Brain microvascular endothelial cell (primary cell): ENCODE results near the gene ALK.

Experiments used
- DNase-seq: peaks from one replicate; pipeline ENCODE4 v3.0.0-alpha.2; 2020
- H3K27ac ChIP-seq: fragments of 250-450 bp; sonication (Bioruptor Pico); 2 replicates; pipeline ENCODE4 v1.5.1; 2020; ENCODE audit warnings: mild to moderate bottlenecking, moderate library complexity
- H3K27me3 ChIP-seq: fragments of 250-450 bp; sonication (Bioruptor Pico); replicated peaks from 2 replicates; pipeline ENCODE4 v1.5.1; 2020; ENCODE audit warnings: mild to moderate bottlenecking
- H3K36me3 ChIP-seq: fragments of 250-450 bp; sonication (Bioruptor Pico); replicated peaks from 2 replicates; pipeline ENCODE4 v1.5.1; 2020; ENCODE audit warnings: mild to moderate bottlenecking
- H3K4me3 ChIP-seq: 2 replicates; pipeline ENCODE4 v1.5.1; 2011; ENCODE audit warnings: low read depth, mild to moderate bottlenecking, control low read depth, low read length, moderate library complexity
- in situ Hi-C: cut with HindIII; loops from 2 replicates; pipeline ENCODE4 v1.10.0; 2017; ENCODE audit warnings: low sequenced_read_pairs, low pct_ligation_motif_present
- TF ChIP-seq, protein P1 (sequence below): IDR thresholded peaks from 2 replicates; pipeline ENCODE4 v1.5.1; 2011; ENCODE audit warnings: low read depth, mild to moderate bottlenecking, moderate library complexity, low read length, control low read depth, inconsistent platforms; ENCODE audit errors: missing control alignments

Gene ALK

DNA sequence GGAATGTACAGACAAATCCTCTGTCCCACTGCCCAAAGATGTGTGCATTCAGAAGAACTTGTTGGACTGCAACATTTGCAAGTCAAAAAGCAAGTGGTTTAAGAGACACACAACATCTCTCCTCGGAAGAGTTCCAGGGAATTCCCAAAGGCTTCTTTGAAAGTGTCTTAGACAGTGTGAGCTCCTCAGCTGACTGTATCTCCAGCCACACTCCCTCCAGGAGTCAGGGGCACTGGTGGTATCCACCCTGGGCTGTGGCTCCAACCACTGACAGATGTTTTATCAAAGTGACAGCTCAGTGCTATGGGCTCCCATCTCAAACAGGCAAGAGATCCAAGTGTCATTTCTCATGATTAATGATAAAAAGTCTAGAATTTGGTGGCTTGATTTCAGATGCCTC is 48.5 kb downstream of the ALK start:
- no peak overlapping the region for H3K4me3 ChIP-seq
- no peaks in the 10 kb centered on the region for H3K27me3 ChIP-seq
- no peak overlapping the region for H3K27ac ChIP-seq
- TF ChIP-seq, protein P1, sequence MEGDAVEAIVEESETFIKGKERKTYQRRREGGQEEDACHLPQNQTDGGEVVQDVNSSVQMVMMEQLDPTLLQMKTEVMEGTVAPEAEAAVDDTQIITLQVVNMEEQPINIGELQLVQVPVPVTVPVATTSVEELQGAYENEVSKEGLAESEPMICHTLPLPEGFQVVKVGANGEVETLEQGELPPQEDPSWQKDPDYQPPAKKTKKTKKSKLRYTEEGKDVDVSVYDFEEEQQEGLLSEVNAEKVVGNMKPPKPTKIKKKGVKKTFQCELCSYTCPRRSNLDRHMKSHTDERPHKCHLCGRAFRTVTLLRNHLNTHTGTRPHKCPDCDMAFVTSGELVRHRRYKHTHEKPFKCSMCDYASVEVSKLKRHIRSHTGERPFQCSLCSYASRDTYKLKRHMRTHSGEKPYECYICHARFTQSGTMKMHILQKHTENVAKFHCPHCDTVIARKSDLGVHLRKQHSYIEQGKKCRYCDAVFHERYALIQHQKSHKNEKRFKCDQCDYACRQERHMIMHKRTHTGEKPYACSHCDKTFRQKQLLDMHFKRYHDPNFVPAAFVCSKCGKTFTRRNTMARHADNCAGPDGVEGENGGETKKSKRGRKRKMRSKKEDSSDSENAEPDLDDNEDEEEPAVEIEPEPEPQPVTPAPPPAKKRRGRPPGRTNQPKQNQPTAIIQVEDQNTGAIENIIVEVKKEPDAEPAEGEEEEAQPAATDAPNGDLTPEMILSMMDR = no peak
- H3K36me3 ChIP-seq = no peaks in the 10 kb centered on the region
- in situ Hi-C loops = no loop called here
- no peak for DNase-seq

DNA sequence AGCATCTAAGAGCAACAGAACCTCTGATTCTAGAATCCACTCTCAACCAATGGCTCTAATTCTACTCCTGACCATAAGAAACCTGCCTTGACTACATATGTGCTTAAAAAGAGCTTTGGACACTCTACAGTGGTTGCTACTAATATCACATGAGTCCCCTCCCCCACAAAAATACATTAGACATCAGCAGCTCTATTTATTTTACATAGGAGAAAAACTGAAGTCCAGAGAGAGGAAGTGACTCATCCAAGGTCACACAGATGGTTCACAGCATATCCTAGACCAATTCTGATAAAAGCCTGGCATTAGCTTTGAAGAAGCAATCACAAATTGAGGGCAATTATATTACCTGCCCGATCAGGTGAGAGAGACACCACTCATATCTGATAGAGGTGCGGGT is 49.8 kb downstream of the ALK start:
- no peak overlapping the region for H3K4me3 ChIP-seq
- TF ChIP-seq, protein P1 = no peak
- no peaks in the 10 kb centered on the region for H3K27me3 ChIP-seq
- in situ Hi-C loops = no loop called here
- H3K27ac ChIP-seq = no peak overlapping the region
- no peak for DNase-seq
- H3K36me3 ChIP-seq = no peaks in the 10 kb centered on the region

DNA sequence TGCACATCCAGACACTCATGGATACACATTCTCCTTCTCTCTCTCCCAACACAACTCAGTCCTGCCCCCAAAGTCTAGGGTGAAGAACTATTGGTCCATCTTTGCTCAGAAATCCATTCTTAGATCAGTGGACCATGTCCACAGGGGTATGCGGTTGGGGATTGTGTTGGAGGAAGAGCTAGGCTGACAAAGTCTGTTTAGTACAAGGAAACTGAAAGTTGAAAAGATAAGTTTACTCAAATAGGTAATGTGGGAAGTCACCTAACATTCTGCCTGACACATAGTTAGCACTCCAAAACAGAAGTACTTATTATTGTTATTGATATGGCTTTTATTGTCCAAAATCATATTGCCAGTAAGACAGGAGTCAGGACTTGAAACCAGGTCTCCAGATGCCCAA is 55.9 kb downstream of the ALK start:
- Histone ChIP-seq H3K27me3 (no peaks in the 10 kb centered on the region), H3K4me3 (no peak overlapping the region), H3K36me3 (no peaks in the 10 kb centered on the region), H3K27ac (no peak overlapping the region)
- TF ChIP-seq, protein P1 = no peak
- DNase-seq = no peak
- in situ Hi-C loops = no loop called here

DNA sequence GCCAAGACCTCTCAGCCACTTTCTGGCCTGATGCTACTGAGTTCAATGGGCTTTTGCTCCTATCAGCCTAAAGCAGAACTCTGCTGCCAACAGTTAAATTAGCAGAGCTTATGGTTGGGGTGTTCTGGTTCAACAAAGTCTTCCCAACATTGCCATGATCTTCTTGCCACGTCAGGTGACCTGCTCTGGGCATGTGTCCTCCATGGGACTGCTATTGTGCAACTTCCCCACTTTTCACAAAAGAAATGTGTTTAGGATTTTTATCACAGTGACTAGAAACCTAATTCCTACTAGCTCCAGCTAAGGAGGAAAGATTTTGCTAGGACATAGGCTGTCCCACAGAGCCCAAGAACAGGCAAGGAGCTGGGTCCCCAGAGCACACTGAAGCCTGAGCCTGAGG is 56.4 kb downstream of the ALK start:
- TF ChIP-seq, protein P1 = no peak
- no peak for DNase-seq
- Histone ChIP-seq H3K36me3 (no peaks in the 10 kb centered on the region), H3K27ac (no peak overlapping the region), H3K4me3 (no peak overlapping the region), H3K27me3 (no peaks in the 10 kb centered on the region)
- in situ Hi-C loops = no loop called here

DNA sequence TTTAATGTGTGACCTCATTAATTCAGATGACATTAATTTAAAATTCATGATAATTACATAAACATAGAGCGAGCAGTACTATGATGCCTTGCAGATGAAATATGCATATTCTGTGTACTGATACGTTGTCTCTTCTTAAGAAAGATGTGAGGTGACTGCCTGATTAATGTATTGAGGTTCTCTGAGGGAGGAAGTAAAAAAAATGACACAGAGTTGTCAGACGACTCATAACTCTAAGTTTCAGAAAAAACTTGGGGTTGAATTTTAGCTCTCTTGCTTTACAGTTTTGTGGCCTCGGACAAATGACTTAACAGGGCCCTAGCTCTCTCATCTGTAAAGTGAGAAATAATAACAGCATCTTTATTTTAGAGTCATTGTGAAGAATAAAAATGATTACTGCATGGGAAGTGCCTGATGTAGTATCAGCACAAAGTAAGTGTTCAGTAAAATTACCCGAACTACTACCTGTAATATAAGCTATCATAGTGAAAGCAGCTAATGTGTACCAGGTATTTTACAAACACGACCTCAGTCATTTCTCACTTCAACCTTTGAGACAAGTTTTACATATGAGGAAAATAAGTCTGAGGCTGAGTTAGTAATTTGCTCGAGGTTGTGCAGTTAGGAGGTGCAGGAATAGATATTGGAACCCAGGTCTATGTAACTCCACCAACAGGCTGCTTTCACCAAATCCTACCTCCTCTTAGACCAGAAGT is 65.3 kb downstream of the ALK start:
- no peak overlapping the region for H3K4me3 ChIP-seq
- TF ChIP-seq, protein P1 = no peak
- in situ Hi-C loops = no loop called here
- DNase-seq = no peak
- H3K27me3 ChIP-seq = no peaks in the 10 kb centered on the region
- no peaks in the 10 kb centered on the region for H3K36me3 ChIP-seq
- no peak overlapping the region for H3K27ac ChIP-seq

DNA sequence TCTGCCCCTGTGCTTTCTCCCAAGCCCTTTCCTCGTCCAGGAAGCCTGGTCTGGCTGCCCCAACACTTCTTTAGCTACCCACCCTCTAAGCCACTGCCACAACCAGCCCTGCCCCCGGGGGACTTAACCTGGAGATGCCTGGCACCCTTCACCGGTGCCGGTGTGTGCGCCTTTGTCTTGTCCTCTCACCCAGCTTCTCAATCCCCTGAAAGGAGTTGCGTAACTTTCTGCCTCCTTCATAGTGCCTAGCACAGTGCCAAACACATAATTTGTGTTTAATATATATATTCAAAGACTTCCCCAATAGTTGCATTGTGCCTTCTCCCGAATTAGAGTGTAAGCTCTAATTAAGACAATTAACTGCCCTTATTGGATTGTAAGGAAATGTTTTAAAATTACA is 70.6 kb downstream of the ALK start:
- in situ Hi-C loops = no loop called here
- Histone ChIP-seq H3K27ac (no peak overlapping the region), H3K4me3 (no peak overlapping the region), H3K36me3 (no peaks in the 10 kb centered on the region), H3K27me3 (no peaks in the 10 kb centered on the region)
- TF ChIP-seq, protein P1 = no peak
- DNase-seq = no peak
